DMS 273 (cell line): ENCODE measurements around the gene CARD8.

Experiments
- DNase-seq: peaks from one replicate; lab custom pipeline; 2025; ENCODE audit not compliant: unreplicated experiment; lab: John Stamatoyannopoulos, UW

CARD8 gene

DNA sequence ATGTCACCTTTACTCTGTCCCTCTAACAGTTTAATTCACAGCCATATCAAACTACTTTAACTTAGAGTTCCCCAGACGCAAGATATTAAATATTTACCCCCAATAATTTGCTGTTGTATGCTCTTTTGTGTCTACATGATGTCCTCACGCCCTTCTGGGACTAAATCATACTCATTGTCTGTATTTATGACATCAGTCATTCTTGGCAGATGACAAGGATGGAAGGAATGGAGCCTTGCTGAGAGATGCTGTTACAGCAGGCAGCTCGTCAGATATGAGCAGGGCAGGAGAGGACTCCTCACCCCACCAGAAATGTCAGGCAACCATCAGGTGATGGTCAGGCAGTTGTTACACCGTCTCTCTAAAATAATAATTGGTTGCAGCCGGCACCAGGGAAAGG lies 41.8 kb downstream of the CARD8 start:
- no peak for DNase-seq

DNA sequence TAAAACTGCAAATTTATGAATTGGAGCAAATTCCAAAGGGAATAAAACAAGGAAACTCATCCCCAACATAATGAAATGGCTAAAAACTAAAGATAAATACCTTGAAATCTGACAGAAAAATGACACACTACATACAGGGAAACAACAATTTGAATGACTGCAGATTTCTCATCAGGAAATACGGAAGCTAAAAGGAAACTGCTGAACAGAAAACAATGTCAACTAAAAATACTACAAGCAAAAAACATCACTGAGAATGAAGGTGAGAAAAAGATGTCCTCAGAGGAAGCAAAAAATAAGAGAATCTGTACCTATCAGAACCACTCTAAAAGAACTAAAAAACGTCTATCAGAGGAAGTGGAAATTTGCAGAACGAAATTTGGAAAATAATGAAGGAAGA lies 45.7 kb downstream of the CARD8 start:
- DNase-seq: no peak

DNA sequence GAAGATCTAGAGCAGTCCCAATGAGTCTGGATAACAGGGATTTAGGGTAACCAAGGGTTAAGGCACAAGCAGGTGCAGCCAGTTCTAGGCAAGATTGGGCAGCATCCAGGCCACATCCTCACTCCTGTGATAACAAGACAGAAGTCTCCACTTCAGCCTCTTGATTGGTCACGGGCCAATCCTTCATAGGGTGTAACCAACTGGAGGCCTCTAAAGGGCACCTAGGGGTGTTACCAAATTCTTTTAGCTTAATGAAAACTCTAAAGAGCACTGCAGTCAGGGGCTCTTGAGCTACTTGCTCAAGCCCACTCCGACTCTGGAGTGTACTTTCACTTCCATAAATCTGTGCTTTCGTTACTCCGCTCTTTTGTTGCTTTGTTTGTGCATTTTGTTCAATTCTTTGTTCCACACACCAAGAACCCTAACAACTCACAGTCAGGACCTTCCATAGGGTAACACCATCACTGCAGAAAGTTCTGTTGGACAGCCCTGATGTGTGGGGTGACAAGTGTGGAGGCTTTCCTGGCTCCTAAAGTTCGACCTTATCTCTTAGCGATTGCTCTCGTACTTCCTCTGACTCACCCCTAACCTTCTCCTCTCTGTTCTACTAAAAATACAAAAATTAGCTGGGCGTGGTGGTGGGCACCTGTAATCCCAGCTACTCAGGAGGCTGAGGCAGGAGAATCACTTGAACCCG lies 49.2 kb downstream of the CARD8 start:
- peak; percentile 40 for DNase-seq

DNA sequence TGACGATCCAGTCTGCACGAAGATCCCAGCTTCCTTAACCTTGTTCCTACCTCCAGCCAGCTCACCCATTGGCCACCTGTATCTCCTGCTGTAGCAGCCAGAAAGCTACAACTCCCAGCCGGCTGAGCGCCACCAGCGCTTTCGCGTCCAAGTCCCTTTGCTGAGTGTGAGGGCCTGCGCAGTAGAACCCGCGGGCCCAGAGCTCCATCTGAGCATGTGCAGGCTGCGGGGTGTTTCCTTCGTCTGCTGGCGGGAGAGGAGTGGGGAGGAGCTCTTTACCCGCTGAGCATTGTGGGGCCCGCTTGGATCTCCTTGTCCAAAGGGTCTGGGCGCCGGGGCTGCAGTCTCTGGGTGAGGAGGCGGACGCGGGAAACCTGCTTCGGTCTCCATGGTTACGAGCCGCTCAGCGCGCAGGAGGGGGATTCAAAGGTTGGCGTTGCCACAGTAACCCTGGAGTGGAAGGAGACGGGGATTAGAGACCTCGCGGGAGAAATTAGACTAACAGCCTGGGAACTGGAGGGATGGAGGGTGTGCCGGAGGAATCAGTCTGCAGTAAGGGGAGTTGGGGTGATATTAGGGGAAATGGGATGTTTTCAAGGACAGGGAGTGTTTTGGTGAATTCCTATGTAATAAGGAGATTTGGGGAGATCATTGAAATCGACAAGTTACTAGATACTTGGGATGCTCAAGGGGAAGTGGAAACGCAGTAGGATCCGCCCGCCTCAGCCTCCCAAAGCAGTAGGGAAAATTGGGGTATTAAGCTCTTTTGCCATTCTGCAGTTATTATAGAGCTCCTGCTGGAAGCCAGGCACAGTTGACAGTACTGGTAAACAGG lies 51.7 kb downstream of the CARD8 start:
- DNase-seq: peak; percentile 99

DNA sequence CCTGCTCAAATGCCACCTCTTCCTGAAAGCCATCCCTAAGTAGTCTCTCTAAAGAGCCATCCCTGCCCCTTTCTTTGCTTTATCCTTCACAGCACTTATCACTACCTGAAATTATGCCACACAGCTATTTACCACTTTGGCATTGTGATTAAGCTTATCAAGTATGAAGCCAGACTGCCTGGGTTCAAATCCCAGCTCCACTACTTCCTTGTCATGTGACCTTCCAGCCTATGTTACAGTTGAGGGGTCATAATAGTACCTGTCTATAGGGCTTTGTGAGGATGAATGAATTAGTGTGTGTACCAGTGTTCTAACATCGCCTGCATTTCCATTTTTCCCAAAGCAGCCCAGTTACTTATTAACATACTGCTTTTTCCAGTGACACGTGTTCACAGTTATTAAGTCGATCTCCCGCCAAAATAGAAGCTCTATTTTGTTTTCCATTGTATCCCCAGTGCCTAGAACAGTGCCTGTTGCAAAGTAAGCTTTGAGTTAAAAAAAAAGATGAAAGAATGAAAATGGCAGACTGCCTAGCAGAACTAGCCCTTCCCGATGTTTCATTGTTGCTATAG lies 52.4 kb downstream of the CARD8 start:
- peak; percentile 56 for DNase-seq

DNA sequence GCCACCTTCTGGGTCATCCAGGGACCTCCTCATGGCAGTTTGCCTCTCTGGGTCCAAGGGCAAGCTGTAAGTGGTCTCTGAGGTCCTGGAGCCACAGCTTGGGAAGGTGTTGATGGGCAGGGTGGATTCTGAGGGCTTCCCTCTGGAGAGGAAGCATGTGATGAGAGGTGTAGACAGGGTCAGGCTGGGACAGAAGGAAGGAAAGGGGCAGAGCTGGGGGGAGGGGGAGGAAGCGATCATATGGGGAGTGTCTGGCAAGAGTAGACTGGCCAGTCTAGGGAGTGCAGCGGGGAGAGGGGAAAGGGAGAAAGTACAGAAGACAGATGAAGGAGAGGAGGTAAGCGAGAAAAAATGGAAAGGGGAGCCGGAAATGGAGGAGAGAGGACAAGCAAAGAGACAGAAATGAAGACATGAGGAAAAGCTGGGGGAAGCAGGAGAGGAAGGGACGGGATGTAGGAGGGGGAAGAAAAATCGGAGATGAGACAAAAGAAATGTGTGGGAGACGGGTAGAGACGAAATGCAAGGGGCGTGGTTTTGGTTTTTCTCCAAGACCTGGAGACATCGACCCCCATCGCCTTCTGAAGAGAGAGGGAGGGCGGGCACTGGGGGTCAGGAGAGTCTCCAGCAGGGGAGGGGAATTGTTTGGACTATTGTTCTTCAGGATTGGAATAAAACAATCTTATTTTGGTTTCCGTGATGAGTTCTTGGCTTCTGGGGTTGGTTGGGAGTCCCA lies 58.6 kb downstream of the CARD8 start:
- peak; percentile 39 for DNase-seq

DNA sequence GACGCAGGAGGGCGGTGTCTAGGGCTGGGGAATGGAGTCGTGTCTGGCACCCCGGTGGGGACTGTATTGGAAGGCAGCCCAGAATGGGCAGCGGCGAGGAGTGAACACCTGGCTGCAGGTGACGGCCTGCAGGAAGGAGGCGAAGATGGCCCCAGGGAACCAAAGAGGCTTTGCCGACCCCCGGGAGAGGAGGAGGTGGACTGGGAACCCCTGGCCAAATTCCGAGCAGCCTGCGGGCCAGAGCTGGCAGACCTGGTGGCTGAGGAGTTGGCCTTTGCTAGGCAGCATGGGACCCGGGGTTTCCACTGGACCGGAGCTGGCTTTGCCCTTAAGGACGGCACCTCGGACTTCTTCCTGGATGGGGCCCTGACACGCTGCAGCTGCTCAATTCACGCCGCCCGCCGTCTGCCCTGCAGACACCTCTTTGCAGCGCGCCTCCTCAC lies 59.4 kb downstream of the CARD8 start:
- DNase-seq: no peak

DNA sequence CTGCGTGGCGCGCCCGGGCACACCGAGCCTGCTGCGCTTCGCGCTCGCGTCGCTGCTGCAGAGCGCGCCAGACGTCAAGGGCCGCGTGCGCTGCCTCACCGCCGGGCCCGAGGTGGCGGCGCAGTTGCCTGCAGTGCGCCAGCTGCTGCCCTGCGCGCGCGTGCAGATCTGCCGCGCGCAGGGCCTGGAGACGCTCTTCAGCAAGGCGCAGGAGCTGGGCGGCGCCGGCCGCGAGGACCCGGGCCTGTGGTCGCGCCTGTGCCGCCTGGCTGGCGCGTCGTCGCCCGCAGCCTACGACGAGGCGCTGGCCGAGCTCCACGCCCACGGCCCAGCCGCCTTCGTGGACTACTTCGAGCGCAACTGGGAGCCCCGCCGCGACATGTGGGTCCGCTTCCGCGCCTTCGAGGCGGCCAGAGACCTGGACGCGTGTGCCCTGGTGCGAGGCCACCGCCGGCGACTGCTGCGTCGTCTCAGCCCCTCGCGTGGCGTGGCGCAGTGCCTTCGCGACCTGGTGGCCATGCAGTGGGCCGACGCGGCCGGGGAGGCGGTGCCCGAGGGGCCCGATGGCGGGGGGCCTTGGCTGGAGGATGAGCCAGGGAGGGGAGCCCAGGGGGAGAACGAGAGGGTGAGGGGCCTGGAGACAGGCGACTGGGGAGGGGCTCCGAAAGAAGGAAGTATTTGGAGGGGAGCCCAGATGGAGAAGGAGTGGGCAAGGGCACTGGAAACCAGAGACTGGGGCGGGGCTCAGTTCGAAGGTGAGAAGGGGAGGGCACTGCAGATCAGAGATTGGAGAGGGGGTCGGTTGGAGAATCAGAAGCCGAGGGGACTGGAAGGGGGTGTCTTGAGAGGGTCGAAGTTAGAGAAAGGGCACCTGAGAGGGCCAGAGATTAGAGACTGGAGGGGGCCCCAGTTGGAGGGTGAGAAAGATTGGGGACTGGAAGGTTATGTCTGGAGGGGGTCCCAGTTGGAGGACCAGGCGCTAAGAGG lies 60.6 kb downstream of the CARD8 start:
- DNase-seq: no peak

DNA sequence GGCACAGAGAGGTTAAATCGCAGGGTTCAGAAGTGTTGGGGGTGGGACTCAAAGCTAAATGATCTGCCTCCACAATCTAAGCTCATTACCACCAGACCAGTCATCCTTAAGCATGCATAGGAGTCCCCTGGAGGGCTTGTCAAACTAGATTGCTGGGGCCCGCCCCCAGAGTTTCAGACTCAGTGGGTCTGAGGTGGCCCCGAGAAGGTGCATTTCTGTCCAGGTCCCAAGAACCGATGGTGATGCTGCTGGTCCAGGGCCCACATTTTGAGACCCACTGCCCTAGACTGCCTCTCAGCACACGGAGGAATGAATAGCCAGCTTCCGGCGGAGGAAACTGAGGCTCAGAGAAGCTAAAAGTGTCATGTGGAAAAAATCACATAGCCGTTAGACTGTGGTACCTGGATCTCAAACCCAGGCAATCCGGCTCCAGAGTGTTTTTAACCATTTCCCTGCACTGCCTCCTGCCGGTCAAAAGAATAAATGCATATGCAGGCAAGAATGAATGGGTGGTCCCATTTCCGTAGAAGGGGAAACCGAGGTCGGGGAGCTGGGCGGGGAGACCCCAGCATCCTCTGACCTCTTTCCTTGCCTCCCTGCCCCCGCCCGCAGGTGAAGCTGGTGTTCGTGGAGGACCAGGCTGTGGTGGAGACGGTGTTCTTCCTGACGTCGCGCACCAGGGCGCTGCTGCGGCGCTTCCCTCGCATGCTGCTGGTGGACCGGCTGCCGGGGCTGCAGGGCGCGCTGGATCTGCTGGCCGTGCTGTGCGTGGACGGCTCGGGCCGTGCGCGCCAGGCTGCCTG lies 61.5 kb downstream of the CARD8 start:
- DNase-seq: peak; percentile 45

DNA sequence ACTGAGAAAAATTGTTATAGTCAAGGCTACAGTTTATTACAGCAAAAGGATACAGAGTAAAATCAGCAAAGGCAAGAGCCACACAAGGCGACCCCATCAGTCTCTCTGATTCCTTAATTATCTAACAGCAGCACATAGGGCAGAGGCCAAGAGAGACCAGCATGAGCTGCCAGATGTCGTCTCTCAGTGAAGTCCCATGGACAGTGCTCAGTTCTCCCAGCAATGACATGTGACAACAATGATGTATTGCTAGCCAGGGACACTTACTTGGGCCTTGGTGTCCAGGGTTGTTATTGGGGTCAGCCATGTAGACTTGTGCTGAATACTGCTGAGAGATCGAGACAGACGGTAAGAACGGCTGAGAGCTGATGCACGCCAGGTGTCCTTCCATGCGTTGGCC lies 63.0 kb downstream of the CARD8 start:
- no peak for DNase-seq

DNA sequence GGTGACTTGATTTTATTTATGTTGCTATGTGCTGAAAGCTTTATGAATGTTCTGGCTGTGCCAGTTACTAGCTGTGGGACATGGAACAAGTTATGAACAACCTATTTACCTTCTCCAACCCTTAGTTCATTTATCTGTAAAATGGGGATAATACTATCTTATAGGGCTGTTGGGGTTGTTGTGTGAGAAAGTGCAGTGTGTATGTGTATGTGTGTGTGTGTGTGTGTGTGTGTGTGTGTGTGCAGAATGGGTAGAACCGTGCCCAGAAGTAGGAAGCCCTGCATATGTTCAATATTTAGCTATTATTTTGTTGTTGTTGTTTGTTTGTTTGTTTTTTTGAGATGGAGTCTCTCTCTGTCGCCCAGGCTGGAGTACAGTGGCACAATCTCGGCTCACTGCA lies 64.8 kb downstream of the CARD8 start:
- no peak for DNase-seq

DNA sequence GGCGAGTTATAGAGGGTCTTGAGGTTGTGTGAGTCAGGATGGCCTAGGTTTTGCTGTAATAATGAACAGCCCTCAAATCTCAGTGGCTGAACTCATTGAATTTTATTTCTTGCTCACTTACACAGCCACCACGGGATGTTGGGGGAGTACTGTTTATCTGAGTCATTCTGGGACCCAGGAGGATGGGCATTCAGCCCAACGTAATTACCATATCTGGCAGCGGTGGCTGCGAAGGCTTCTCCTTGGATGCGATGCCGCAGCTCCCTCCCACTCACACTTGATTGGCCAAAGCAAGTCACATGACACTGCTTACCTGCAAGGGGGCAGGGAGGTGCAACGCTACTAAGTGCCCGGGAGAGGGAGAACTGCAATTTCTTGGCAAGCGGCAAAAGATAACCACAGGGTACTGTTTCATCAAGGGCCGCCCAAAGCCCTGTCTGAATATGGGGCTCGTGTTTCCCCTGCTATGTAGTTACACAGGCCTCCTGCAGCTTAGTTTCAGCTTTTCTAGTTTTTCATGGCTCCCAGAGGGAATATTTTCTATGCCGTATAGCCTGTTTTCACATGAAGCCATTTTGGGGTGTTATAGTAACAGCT lies 65.3 kb downstream of the CARD8 start:
- DNase-seq: peak; percentile 99

DNA sequence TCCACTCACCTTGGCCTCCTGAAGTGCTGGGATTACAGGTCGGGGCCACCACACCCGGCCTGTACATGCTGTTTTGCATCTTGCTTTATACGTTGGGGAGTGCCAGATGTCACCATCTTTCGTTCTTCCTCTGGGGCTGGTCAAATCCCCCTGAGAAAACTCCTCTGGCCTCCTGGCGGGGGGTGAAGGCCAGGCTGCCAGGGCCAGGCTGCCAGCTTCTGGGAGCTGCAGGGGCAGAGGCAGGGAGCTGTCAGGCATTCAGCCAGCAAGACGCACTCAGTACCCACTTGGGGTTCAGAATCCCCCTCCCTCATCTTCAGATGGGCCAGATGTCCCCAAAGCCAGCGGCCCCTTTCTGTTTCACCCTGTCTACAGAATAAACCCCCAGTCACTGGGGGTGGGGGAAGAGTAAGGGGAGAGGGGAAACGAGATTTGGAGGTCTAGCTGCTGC lies 69.1 kb downstream of the CARD8 start:
- peak; percentile 79 for DNase-seq

DNA sequence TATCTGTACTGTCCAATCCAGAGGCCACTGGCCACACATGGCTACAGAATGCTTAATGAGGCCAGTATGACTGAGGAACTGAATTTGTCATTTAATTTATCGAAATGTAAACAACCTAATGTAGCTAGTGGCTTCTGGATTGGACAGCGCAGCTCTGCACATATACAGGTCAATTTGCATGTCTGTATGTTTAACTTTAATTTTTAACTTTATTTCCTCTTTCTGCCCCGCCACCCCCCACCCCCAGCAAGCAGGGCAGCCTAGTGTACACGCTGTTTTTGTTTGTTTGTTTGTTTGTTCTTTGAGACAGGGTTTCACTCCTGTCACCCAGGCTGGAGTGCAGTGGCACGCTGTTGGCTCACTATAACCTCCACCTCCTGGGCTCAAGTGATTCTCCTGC lies 69.7 kb downstream of the CARD8 start:
- no peak for DNase-seq

DNA sequence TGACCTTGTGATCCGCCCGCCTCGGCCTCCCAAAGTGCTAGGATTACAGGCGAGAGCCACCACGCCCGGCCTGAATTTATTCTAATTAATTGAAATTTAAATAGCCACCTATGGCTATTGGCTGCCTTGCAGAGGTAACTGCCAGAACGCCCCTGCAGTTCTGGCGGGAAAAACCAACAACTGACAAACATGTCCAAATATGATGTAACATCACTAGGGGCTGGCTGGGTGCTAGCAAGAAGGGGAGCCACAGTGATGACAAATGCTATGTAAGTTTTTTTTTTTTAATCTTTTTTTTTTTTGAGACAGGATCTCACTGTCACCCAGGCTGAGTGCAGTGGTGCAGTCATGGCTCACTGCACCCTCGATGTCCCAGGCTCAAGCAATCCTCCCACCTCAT lies 72.4 kb downstream of the CARD8 start:
- no peak for DNase-seq

DNA sequence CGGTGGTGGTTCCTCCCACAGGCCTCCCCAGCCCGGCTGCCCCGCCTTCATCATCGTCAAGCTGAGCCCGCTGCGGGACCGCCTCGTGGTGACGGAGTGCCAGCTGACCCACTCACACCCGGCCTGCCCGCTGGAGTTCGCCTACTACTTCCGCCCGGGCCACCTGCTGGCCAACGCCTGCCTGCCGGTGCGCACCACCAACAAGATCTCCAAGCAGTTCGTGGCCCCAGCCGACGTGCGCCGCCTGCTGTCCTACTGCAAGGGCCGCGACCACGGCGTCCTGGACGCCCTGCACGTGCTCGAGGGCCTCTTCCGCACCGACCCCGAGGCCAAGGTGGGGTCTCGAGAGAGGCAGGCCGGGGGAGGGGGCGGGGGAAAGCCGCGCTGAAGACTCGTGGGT lies 73.3 kb downstream of the CARD8 start:
- no peak for DNase-seq

DNA sequence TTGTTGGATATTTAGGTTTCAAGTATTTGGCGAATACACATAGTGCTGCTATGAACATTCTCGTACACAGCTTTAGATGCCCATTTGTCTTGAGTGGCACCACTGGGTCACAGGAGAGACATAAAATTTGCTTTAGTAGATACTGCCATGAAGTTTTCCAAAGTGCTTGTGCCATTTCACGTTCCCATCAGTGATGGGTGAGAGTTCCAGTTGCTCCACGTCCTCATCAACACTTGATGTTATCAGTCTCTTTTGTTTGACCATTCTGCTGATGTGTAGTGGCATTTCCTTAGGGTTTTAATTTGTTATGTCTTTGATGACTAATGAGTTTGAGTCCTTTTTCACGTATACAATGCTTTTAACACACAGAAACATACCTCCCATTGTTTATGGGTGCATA lies 74.2 kb downstream of the CARD8 start:
- no peak for DNase-seq

DNA sequence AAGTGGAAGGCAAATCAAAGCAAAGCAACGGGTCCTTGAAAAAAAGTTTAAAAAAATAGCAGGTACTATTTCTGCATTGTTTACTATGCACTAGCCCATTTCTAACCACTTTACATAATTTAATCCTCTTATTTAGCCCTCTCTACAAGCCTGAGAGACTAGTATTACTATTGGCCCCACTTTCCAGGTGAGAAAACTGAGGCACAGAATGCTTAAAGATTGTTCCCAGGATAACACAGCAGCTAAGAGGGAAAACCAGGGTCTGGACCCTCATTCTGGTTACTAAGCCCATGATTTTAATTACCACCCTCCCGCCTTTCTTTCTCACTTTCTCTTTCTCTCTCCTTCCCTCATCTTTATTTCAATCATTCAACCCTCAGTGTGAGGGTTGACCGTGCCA lies 79.5 kb downstream of the CARD8 start:
- no peak for DNase-seq

DNA sequence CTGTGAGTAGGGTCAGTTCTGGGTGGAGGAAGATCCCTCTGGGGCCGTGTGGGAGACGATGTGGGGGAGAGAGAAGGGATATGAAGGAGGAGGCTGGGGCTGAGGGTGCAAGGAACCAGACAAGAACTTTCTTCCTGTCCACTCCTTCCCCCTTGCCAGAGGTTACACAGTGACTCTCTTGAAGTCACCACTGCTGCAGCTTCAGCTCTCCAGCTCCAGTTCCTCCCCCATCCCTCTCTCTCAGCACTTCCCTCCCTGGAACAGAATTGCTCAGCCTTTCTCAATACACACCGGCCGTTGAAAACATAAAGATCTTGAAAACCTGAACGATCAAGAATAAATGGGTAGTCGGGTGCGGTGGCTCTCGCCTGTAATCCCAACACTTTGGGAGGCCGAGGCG lies 80.1 kb downstream of the CARD8 start:
- no peak for DNase-seq
